Panc1 (cell line): ENCODE data around the gene NIPAL1. TPM values are rescaled to one million over a fixed set of nuclear protein-coding genes. Genes with fewer than 3 reads are reported as not detected.

Experiments used
- ATAC-seq: fragments of 200-7000 bp; cut with Tn5 transposase; 2 replicates; pipeline ENCODE4 v1.9.1; 2020; ENCODE audit warnings: mild to moderate bottlenecking, moderate library complexity
- BruUV-seq: library from RNA; stranded (reverse); fragments of 400-500 nt; replicated peaks from 2 replicates; lab custom pipeline; 2021; lab: Mats Ljungman, UMichigan
- CTCF ChIA-PET: fragments of 300-600 bp; sonication (Branson Sonifier 250); formaldehyde crosslinking; loops from one replicate; lab custom pipeline; 2022; ENCODE audit warnings: antibody characterized with exemption; lab: Charles Lee
- POLR2A ChIA-PET: fragments of 300-600 bp; sonication (Branson Sonifier 250); formaldehyde crosslinking; loops from one replicate; lab custom pipeline; 2022; ENCODE audit warnings: antibody characterized with exemption; lab: Charles Lee
- DNase-seq: peaks from one replicate; pipeline ENCODE4 v3.0.0-alpha.2; 2010; ENCODE audit warnings: low read depth, low spot score
- H3K27ac ChIP-seq: 2 replicates; pipeline ENCODE4 v1.5.1; 2011; ENCODE audit warnings: mild to moderate bottlenecking, low read length, inconsistent platforms
- H3K27me3 ChIP-seq: fragments of 200-500 bp; sonication (Bioruptor generic); 2 replicates; pipeline ENCODE4 v1.6.0; 2014; ENCODE audit warnings: low read length, inconsistent platforms; ENCODE audit not compliant: control insufficient read depth, insufficient read depth
- H3K36me3 ChIP-seq: fragments of 200-500 bp; sonication (Bioruptor generic); 2 replicates; pipeline ENCODE4 v1.5.1; 2014; ENCODE audit warnings: inconsistent platforms, mild to moderate bottlenecking, low read length, moderate library complexity; ENCODE audit not compliant: control insufficient read depth, insufficient read depth
- H3K4me1 ChIP-seq: 2 replicates; pipeline ENCODE4 v1.5.1; 2011; ENCODE audit warnings: inconsistent platforms, mild to moderate bottlenecking, low read length, moderate library complexity; ENCODE audit not compliant: control insufficient read depth, insufficient read depth
- H3K4me3 ChIP-seq, 2 experiments: 2 replicates each; pipeline ENCODE4 v1.5.1; 2011 to 2012; ENCODE audit warnings: low read depth in 2 of 2, low read length in 2 of 2, mild to moderate bottlenecking in 2 of 2, inconsistent platforms in 1 of 2, moderate library complexity in 1 of 2
- H3K9me3 ChIP-seq: fragments of 200-500 bp; sonication (Bioruptor generic); 2 replicates; pipeline ENCODE4 v1.5.1; 2014; ENCODE audit warnings: low read depth, mild to moderate bottlenecking, inconsistent platforms, low read length, moderate library complexity; ENCODE audit not compliant: control insufficient read depth, insufficient read depth
- POLR2AphosphoS5 ChIP-seq: IDR thresholded peaks from 2 replicates; pipeline ENCODE4 v1.6.1; 2012; ENCODE audit warnings: mild to moderate bottlenecking, low read depth, low read length, moderate library complexity
- REST ChIP-seq, 2 experiments: IDR thresholded peaks; 2 replicates each; pipeline ENCODE4 v1.6.1; 2011 to 2012; ENCODE audit warnings: low read depth in 2 of 2, control low read depth in 1 of 2, low read length in 1 of 2, mild to moderate bottlenecking in 1 of 2, moderate library complexity in 1 of 2; ENCODE audit not compliant: insufficient read depth in 1 of 2
- SIN3A ChIP-seq: IDR thresholded peaks from 2 replicates; pipeline ENCODE4 v1.6.1; 2012; ENCODE audit warnings: low read depth, mild to moderate bottlenecking, low read length, moderate library complexity, borderline replicate concordance; ENCODE audit not compliant: insufficient read depth
- TCF7L2 ChIP-seq: IDR thresholded peaks from 2 replicates; pipeline ENCODE4 v1.6.1; 2011; ENCODE audit warnings: mild to moderate bottlenecking, low read depth, low read length, inconsistent platforms
- in situ Hi-C: cut with HindIII; loops from 2 replicates; pipeline ENCODE4 v1.10.0; 2016; ENCODE audit warnings: low sequenced_read_pairs, low pct_unique_long_range_greater_than_20kb
- intact Hi-C: fragments of 100-400 bp; cut with micrococcal nuclease; formaldehyde crosslinking; loops from one replicate; pipeline ENCODE4 v1.10.0; 2022; ENCODE audit not compliant: unreplicated experiment
- total RNA-seq: library from RNA; stranded (reverse); gene quantifications from one replicate; pipeline ENCODE4 v1.2.1, GENCODE V29; 2021; ENCODE audit not compliant: unreplicated experiment
- TF ChIP-seq, protein P1 (sequence below): fragments of 450-650 bp; IDR thresholded peaks from 2 replicates; pipeline ENCODE4 v1.5.1; 2017; ENCODE audit warnings: mild to moderate bottlenecking

Gene NIPAL1
- total RNA-seq, 1 experiment from 2014 or later: 0.82 TPM

DNA sequence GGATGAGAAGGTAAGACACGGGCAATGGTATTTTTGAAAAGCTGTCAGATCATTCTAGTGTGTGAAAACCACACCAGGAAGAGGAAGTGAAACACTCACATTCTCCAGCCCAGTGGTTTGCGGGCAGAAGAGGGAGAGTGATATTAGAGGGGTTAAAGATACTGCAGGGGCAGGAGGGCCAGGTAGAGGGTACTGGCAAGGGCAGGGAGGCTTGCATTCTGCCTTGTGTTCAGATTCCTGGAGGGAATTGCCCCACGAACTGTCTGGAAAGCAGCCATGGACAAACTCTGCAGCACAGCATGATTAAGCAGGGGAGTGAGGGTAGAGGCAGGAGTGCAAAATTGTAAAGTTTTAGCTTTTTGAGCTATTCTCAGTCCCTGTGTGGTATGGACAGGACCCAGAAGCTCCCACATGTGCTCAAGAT lies 30.9 kb downstream of the NIPAL1 start:
- Histone ChIP-seq H3K4me3 (no peak overlapping the region), H3K27me3 (no peaks in the 10 kb centered on the region), H3K36me3 (no peaks in the 10 kb centered on the region), H3K27ac (no peak overlapping the region), H3K9me3 (no peaks in the 10 kb centered on the region), H3K4me1 (no peaks in the 10 kb centered on the region)
- intact Hi-C loops (no loop called here), in situ Hi-C loops (no loop called here)
- BruUV-seq: no TSS peak
- DNase-seq (no peak), ATAC-seq (no peak)
- ChIA-PET POLR2A (no interaction called here), CTCF (no interaction called here)
- TF ChIP-seq TCF7L2 (no peak), SIN3A (no peak), POLR2AphosphoS5 (no peak), REST (IDR thresholded peaks at IDR 0.05; ENCODE audit: insufficient read depth in 1 of 2, low read depth in 2 of 2, low read length in 1 of 2) (no peak)
- TF ChIP-seq, protein P1, sequence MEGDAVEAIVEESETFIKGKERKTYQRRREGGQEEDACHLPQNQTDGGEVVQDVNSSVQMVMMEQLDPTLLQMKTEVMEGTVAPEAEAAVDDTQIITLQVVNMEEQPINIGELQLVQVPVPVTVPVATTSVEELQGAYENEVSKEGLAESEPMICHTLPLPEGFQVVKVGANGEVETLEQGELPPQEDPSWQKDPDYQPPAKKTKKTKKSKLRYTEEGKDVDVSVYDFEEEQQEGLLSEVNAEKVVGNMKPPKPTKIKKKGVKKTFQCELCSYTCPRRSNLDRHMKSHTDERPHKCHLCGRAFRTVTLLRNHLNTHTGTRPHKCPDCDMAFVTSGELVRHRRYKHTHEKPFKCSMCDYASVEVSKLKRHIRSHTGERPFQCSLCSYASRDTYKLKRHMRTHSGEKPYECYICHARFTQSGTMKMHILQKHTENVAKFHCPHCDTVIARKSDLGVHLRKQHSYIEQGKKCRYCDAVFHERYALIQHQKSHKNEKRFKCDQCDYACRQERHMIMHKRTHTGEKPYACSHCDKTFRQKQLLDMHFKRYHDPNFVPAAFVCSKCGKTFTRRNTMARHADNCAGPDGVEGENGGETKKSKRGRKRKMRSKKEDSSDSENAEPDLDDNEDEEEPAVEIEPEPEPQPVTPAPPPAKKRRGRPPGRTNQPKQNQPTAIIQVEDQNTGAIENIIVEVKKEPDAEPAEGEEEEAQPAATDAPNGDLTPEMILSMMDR: no peak

DNA sequence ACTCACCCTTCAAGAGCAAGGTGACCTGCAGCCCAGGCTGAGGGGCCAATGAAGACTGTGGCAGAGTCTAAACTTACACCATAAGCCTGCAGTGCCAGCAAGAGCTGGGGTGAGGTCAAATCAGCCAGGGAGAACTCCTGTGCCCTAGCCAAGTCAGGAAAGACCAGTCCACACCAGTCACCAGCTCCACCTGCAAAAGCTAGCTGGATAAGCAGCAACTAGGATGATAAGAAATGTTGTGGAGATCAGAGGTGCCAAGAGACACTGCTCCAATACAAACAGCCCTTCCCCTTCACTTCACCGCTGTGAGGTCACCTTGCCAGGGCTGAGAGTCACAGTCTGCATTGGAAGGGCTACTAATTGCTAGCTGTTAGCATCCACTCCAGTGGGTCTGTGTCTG lies 31.3 kb downstream of the NIPAL1 start:
- Histone ChIP-seq H3K36me3 (no peaks in the 10 kb centered on the region), H3K4me1 (no peaks in the 10 kb centered on the region), H3K27ac (no peak overlapping the region), H3K9me3 (no peaks in the 10 kb centered on the region), H3K4me3 (no peak overlapping the region), H3K27me3 (no peaks in the 10 kb centered on the region)
- CTCF ChIA-PET: no interaction called here
- TF ChIP-seq TCF7L2 (no peak), SIN3A (no peak), POLR2AphosphoS5 (no peak), REST (IDR thresholded peaks at IDR 0.05; ENCODE audit: insufficient read depth in 1 of 2, low read depth in 2 of 2, low read length in 1 of 2) (no peak)
- TF ChIP-seq, protein P1: no peak
- DNase-seq (no peak), ATAC-seq (no peak)
- intact Hi-C loops (no loop called here), in situ Hi-C loops (no loop called here)
- POLR2A ChIA-PET: interaction anchor here (0.6 kb wide), 1 partner anchor 121 kb away, joined by 3 read pairs; no protein-coding TSS in a partner anchor
- no TSS peak for BruUV-seq
